DMS53 treated with DMSO at 0.1 percent for 48 hours (cell line): Measurements from ENCODE around the gene HLA-DQA1.
"Not testable (repeated sequence)": the region's sequence is repeated elsewhere in the genome, so short reads cannot be mapped to it uniquely, and the experiment has no call there.

ENCODE experiments used
- DNase-seq: peaks from one replicate; lab custom pipeline; 2025; ENCODE audit not compliant: unreplicated experiment; lab: John Stamatoyannopoulos, UW

Gene HLA-DQA1

GRCh38 chr6:32637219-32637880, at the start of gene HLA-DQA1:
Gene HLA-DQA1, plus strand, starts transcription at chr6:32637406. Its CDS starts 53 bp downstream, at chr6:32637459.
- DNase-seq: no peak

- DNase-seq: no peak
These were observed 49.0 kb upstream of the HLA-DQA1 start for GRCh38 chr6:32588156-32588555.

- no peak for DNase-seq
These were observed 47.4 kb upstream of the HLA-DQA1 start, which contains the start of gene HLA-DRB1 for GRCh38 chr6:32589596-32590449. Gene HLA-DRB1, minus strand, starts transcription at chr6:32589848. Its CDS starts 106 bp downstream, at chr6:32589742.

- DNase-seq: not testable (repeated sequence)
These were observed 46.5 kb upstream of the HLA-DQA1 start for GRCh38 chr6:32590713-32591112.

GRCh38 chr6:32597024-32597423, 40.2 kb upstream of the HLA-DQA1 start:
- DNase-seq: no peak

- DNase-seq: no peak
These were observed 34.8 kb upstream of the HLA-DQA1 start for GRCh38 chr6:32602383-32602782.

GRCh38 chr6:32603222-32603621, 34.0 kb upstream of the HLA-DQA1 start:
- no peak for DNase-seq

- no peak for DNase-seq
These were observed 33.3 kb upstream of the HLA-DQA1 start for GRCh38 chr6:32603888-32604287.

GRCh38 chr6:32604434-32604877, 32.8 kb upstream of the HLA-DQA1 start:
- no peak for DNase-seq

- DNase-seq: no peak
These were observed 29.8 kb upstream of the HLA-DQA1 start for GRCh38 chr6:32607263-32607987.

GRCh38 chr6:32607988-32608298, 29.3 kb upstream of the HLA-DQA1 start:
- no peak for DNase-seq

GRCh38 chr6:32608362-32608761, 28.8 kb upstream of the HLA-DQA1 start:
- no peak for DNase-seq

GRCh38 chr6:32609391-32609730, 27.8 kb upstream of the HLA-DQA1 start:
- no peak for DNase-seq

- DNase-seq: peak; percentile 89
These were observed 27.2 kb upstream of the HLA-DQA1 start for GRCh38 chr6:32609731-32610640.

- DNase-seq: no peak
These were observed 26.4 kb upstream of the HLA-DQA1 start for GRCh38 chr6:32610682-32611296.

- DNase-seq: no peak
These were observed 23.7 kb upstream of the HLA-DQA1 start for GRCh38 chr6:32613475-32613874.

- no peak for DNase-seq
These were observed 22.7 kb upstream of the HLA-DQA1 start for GRCh38 chr6:32614366-32615081.

- no peak for DNase-seq
These were observed 21.2 kb upstream of the HLA-DQA1 start for GRCh38 chr6:32615885-32616532.

- DNase-seq: no peak
These were observed 19.5 kb upstream of the HLA-DQA1 start for GRCh38 chr6:32617751-32618150.
